ENCODE results near the gene BMP7.

Gene BMP7

GRCh38 chr20:57188576-57189079 is 77.8 kb downstream of the BMP7 start:
- H3K36me3 Mint-ChIP-seq (ENCODE audit: low read depth), result peaks cover 35% of the 10 kb centered on the region
- peaks cover 6% of the 10 kb centered on the region for H3K9me3 Mint-ChIP-seq
- H3K4me3 Mint-ChIP-seq, result no peak overlapping the region
- no peak for DNase-seq
- peaks cover 21% of the 10 kb centered on the region for H3K4me1 Mint-ChIP-seq
- no peak overlapping the region for H3K27ac Mint-ChIP-seq
- TF ChIP-seq CTCF (IDR thresholded peaks at IDR 0.05), result no peak
- H3K27me3 Mint-ChIP-seq (ENCODE audit: low read depth, poor library complexity), result peaks cover 6% of the 10 kb centered on the region

GRCh38 chr20:57188056-57188455 is 78.4 kb downstream of the BMP7 start:
- peaks cover 10% of the 10 kb centered on the region for H3K27me3 Mint-ChIP-seq (ENCODE audit: low read depth, poor library complexity)
- H3K36me3 Mint-ChIP-seq (ENCODE audit: low read depth), result peaks cover 37% of the 10 kb centered on the region
- H3K9me3 Mint-ChIP-seq, result peaks cover 6% of the 10 kb centered on the region
- peak overlapping the region; percentile 36 for H3K27ac Mint-ChIP-seq
- H3K4me3 Mint-ChIP-seq, result no peak overlapping the region
- TF ChIP-seq CTCF (IDR thresholded peaks at IDR 0.05), result no peak
- no peak for DNase-seq
- H3K4me1 Mint-ChIP-seq, result peaks cover 21% of the 10 kb centered on the region

- H3K9me3 Mint-ChIP-seq, result peaks cover 6% of the 10 kb centered on the region
- H3K36me3 Mint-ChIP-seq (ENCODE audit: low read depth), result peaks cover 37% of the 10 kb centered on the region
- TF ChIP-seq CTCF (IDR thresholded peaks at IDR 0.05), result no peak
- no peak for DNase-seq
- peaks cover 10% of the 10 kb centered on the region for H3K27me3 Mint-ChIP-seq (ENCODE audit: low read depth, poor library complexity)
- H3K4me1 Mint-ChIP-seq, result peaks cover 21% of the 10 kb centered on the region
- H3K4me3 Mint-ChIP-seq, result no peak overlapping the region
- H3K27ac Mint-ChIP-seq, result no peak overlapping the region
These were observed 79.3 kb downstream of the BMP7 start for GRCh38 chr20:57187068-57187634.

- H3K4me3 Mint-ChIP-seq, result no peak overlapping the region
- TF ChIP-seq CTCF (IDR thresholded peaks at IDR 0.05), result no peak
- peaks cover 43% of the 10 kb centered on the region for H3K36me3 Mint-ChIP-seq (ENCODE audit: low read depth)
- H3K27ac Mint-ChIP-seq, result no peak overlapping the region
- H3K27me3 Mint-ChIP-seq (ENCODE audit: low read depth, poor library complexity), result peaks cover 10% of the 10 kb centered on the region
- peaks cover 21% of the 10 kb centered on the region for H3K4me1 Mint-ChIP-seq
- DNase-seq, result no peak
- H3K9me3 Mint-ChIP-seq, result peaks cover 6% of the 10 kb centered on the region
These were observed 80.2 kb downstream of the BMP7 start for GRCh38 chr20:57186192-57186591.

- Mint-ChIP-seq H3K4me3 (no peak overlapping the region), H3K9me3 (peaks cover 6% of the 10 kb centered on the region), H3K27ac (no peak overlapping the region), H3K36me3 (ENCODE audit: low read depth) (peaks cover 38% of the 10 kb centered on the region), H3K27me3 (ENCODE audit: low read depth, poor library complexity) (peaks cover 7% of the 10 kb centered on the region), H3K4me1 (peaks cover 21% of the 10 kb centered on the region)
- DNase-seq, result no peak
- no peak for TF ChIP-seq CTCF (IDR thresholded peaks at IDR 0.05)
These were observed 81.2 kb downstream of the BMP7 start for GRCh38 chr20:57185188-57185743.
